Esophagus squamous epithelium (tissue), 5 donors: Measurements from ENCODE around the gene AP4E1. TPM values are rescaled to one million over a fixed set of nuclear protein-coding genes. Genes with fewer than 3 reads are reported as not detected.
A peak's percentile ranks its signal among the peaks of the same experiment; 100 is the strongest.
"Not testable (repeated sequence)": the region's sequence is repeated elsewhere in the genome, so short reads cannot be mapped to it uniquely, and the experiment has no call there.

Experiments
- DNase-seq: peaks from one replicate; lab custom pipeline; 2025; lab: John Stamatoyannopoulos, UW
- H3K27ac ChIP-seq, 4 donors: fragments of 200-600 bp; sonication (generic); one replicate each; pipeline ENCODE4 v1.5.1; 2016 to 2019; ENCODE audit warnings: mild to moderate bottlenecking in 1 of 4
- H3K27me3 ChIP-seq, 4 donors: fragments of 200-600 bp; sonication (generic); 1 replicate in 3 of 4; 2 replicates in 1 of 4; pipeline versions ENCODE4 v1.5.1 to v1.6.0; 2017 to 2021; ENCODE audit warnings: antibody characterized with exemption in 1 of 4
- H3K36me3 ChIP-seq, 3 donors: fragments of 200-600 bp; sonication (generic); one replicate each; pipeline ENCODE4 v1.5.1; 2016 to 2019
- H3K4me1 ChIP-seq, 3 donors: fragments of 200-600 bp; sonication (generic); one replicate each; pipeline ENCODE4 v1.5.1; 2017 to 2019
- H3K4me3 ChIP-seq, 4 donors: fragments of 200-600 bp; sonication (generic); 1 replicate in 3 of 4; 2 replicates in 1 of 4; pipeline ENCODE4 v1.5.1; 2016 to 2019; ENCODE audit warnings: mild to moderate bottlenecking in 2 of 4, moderate library complexity in 1 of 4
- H3K9me3 ChIP-seq, 3 donors: fragments of 200-600 bp; sonication (generic); one replicate each; pipeline ENCODE4 v1.5.1; 2016 to 2019
- POLR2A ChIP-seq, 4 donors: fragments of 450-650 bp; IDR thresholded peaks; one replicate each; pipeline ENCODE4 v1.6.1; 2017; ENCODE audit warnings: antibody characterized with exemption in 4 of 4, mild to moderate bottlenecking in 4 of 4, moderate library complexity in 3 of 4
- WGBS, 2 donors: methylation state at CpG; one replicate each; pipeline ENCODE4 v1.1.5; 2018; 5-methylcytosine and 5-hydroxymethylcytosine counted together
- intact Hi-C: fragments of 100-400 bp; cut with DNase I; formaldehyde crosslinking; loops from one replicate; pipeline ENCODE4 v1.15.0; 2022
- total RNA-seq, 4 donors: library from RNA; depleted of rRNA; stranded (reverse); fragments of >200 nt; gene quantifications; one replicate each; pipeline ENCODE4 v1.1.0, GENCODE V29; 2016
- TF ChIP-seq, protein P1 (sequence below), 6 experiments: fragments of 450-650 bp in 4 of 6; fragments of 200-600 bp in 2 of 6; sonication (generic) in 2 of 6; IDR thresholded peaks; one replicate each; pipeline ENCODE4 v1.5.1; 2016 to 2019; ENCODE audit warnings: antibody characterized with exemption in 6 of 6, mild to moderate bottlenecking in 4 of 6, moderate library complexity in 4 of 6
- donor health status: DM: yes; HTN: yes; CAD: no.

Gene AP4E1
- total RNA-seq, 4 donors from 2014 or later: 5.7 to 11.1 (median 10.1) TPM

DNA sequence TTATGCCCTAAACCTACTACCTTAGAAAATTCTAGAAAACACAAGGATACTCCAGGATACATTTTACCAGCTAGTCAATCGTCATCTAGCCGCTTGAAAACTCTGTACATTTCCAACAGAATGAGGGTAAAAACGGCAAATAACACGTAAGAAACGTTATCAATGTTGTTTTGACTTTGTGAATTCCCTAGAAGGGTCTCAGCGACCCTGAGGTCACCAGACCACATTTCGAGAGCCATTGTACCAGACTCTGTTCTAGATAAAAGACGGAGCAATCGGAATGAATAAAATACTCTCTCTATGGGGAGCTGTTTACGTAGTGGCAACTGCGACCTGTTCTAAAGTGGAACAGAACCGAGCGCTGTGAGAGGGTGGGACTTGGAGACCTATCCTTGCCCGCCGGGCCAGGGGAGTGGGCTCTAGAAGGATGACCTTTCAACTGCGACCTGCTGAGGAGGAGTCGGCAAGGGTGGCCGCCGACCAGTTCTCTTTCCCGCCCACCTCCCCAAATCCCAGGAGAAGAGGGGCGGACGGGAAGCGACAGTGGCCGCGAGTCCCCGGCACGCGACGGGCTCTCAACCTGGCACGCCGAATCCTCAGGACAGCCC is 778 bp upstream of the AP4E1 start:
- Histone ChIP-seq H3K4me1 (peaks cover 15 to 37% (median 24%) of the 10 kb centered on the region in 3 donors), H3K27me3 (no peaks in the 10 kb centered on the region), H3K4me3 (peak overlapping the region; percentile 58 to 88 (median 74)), H3K36me3 (peaks cover 0 to 15% (median 3%) of the 10 kb centered on the region in 3 donors), H3K9me3 (no peaks in the 10 kb centered on the region), H3K27ac (peak overlapping the region; percentile 80 to 95 (median 92))
- DNase-seq: no peak
- TF ChIP-seq, protein P1, sequence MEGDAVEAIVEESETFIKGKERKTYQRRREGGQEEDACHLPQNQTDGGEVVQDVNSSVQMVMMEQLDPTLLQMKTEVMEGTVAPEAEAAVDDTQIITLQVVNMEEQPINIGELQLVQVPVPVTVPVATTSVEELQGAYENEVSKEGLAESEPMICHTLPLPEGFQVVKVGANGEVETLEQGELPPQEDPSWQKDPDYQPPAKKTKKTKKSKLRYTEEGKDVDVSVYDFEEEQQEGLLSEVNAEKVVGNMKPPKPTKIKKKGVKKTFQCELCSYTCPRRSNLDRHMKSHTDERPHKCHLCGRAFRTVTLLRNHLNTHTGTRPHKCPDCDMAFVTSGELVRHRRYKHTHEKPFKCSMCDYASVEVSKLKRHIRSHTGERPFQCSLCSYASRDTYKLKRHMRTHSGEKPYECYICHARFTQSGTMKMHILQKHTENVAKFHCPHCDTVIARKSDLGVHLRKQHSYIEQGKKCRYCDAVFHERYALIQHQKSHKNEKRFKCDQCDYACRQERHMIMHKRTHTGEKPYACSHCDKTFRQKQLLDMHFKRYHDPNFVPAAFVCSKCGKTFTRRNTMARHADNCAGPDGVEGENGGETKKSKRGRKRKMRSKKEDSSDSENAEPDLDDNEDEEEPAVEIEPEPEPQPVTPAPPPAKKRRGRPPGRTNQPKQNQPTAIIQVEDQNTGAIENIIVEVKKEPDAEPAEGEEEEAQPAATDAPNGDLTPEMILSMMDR (IDR thresholded peaks at IDR 0.05): no peak
- no peak for TF ChIP-seq POLR2A (IDR thresholded peaks at IDR 0.05)
- WGBS, 2 donors: 0 to 2% methylated on average over 17 to 19 of the region's 31 CpGs
- intact Hi-C loops: no loop called here

DNA sequence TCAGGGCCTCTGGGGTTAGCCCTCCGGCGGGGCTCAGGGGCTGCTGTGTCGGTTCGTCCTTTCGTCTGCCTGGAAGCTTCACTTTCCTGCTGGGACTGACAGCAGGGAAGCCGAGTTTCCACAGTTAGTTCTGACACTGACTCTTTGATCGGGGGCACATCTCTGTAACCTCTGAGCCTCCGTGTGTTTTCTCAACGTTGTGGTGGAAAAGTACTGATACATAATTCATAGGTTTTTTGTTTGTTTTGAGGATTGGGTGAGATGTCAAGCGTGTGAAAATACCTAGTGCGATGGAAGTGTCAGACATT is 481 bp downstream of the AP4E1 start:
- Histone ChIP-seq H3K4me3 (peak overlapping the region; percentile 58 to 88 (median 74)), H3K27ac (peak overlapping the region; percentile 80 to 95 (median 92)), H3K4me1 (peaks cover 15 to 37% (median 24%) of the 10 kb centered on the region in 3 donors), H3K27me3 (no peaks in the 10 kb centered on the region), H3K36me3 (peaks cover 0 to 27% (median 3%) of the 10 kb centered on the region in 3 donors), H3K9me3 (no peaks in the 10 kb centered on the region)
- 0 to 1% methylated on average over 5 to 9 of the region's 11 CpGs for WGBS, 2 donors
- intact Hi-C loops: no loop called here
- no peak for DNase-seq
- TF ChIP-seq, protein P1 (IDR thresholded peaks at IDR 0.05): no peak
- TF ChIP-seq POLR2A (IDR thresholded peaks at IDR 0.05): no peak

DNA sequence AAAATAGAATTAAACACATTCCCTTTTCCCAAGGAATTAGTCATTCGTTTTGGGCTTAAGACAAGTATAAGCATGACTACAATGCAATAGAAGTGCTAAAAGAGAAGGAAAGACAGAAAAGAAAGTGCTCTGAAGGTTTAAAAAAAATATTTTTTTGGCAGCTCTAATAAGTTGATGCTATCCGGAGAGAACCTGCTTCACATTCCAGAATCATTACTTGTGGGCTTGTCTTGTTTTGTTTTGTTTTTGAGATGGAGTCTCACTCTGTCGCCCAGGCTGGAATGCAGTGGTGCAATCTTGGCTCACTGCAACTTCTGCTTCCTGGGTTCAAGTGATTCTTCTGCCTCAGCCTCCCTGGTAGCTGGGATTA is 1.9 kb downstream of the AP4E1 start:
- Histone ChIP-seq H3K27ac (peak overlapping the region; percentile 65 to 95 (median 81)), H3K4me1 (peaks cover 15 to 37% (median 24%) of the 10 kb centered on the region in 3 donors), H3K36me3 (peaks cover 0 to 40% (median 3%) of the 10 kb centered on the region in 3 donors), H3K4me3 (peak overlapping the region; percentile 58 to 88 (median 74))
- H3K9me3 ChIP-seq, DNase-seq, H3K27me3 ChIP-seq, intact Hi-C loops: not testable (repeated sequence)
- WGBS, 2 donors: 23 to 25% methylated on average over 3 of the region's 3 CpGs

DNA sequence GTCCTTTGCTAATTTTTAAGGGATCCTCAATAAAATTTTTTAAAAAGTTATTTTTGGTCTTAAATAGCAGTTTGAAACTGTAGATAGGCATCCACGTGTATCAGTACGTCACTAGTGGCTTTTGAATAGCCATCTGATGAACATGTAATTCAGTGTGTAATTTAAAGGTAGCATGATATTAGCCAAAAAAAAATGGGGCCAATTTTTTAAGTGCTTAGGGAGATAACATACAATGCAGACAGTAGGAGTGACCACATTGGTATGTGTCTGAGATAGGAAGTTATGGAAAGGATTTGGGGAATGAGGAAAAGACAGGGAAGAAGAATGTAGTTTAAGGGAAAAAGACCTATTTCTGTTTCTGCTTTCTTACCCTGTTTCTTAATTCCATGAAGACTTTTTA is 2.5 kb downstream of the AP4E1 start:
- H3K4me3 ChIP-seq: peak overlapping the region in 1 of 4 donors; percentile 88
- H3K36me3 ChIP-seq: peaks cover 0 to 46% (median 3%) of the 10 kb centered on the region in 3 donors
- WGBS, 2 donors: 55 to 72% methylated on average over 2 of the region's 2 CpGs
- no peak for DNase-seq
- no peaks in the 10 kb centered on the region for H3K27me3 ChIP-seq
- TF ChIP-seq, protein P1 (IDR thresholded peaks at IDR 0.05): no peak
- TF ChIP-seq POLR2A (IDR thresholded peaks at IDR 0.05): no peak
- H3K9me3 ChIP-seq: no peaks in the 10 kb centered on the region
- peaks cover 15 to 37% (median 24%) of the 10 kb centered on the region in 3 donors for H3K4me1 ChIP-seq
- intact Hi-C loops: no loop called here
- peak overlapping the region; percentile 62 to 95 (median 81) for H3K27ac ChIP-seq

DNA sequence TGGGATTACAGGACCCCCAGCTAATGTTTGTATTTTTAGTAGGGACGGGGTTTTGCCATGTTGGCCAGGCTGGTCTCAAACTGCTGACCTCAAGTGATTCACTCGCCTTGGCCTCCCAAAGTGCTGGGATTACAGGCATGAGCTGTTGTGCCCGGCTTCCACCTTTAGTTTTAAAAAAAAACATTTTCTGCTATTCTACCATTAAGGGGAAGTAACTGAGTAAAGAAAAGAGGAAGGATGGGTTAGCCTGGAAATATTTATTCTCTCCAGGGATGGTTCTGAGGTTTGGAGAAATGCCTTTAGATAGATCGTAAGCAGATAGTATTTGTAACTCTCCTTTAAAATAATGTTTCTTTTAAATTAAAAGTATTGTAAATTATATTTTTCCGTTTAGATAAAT is 3.1 kb downstream of the AP4E1 start:
- peaks cover 0 to 52% (median 3%) of the 10 kb centered on the region in 3 donors for H3K36me3 ChIP-seq
- no peak overlapping the region for H3K4me3 ChIP-seq
- no peaks in the 10 kb centered on the region for H3K27me3 ChIP-seq
- intact Hi-C loops: no loop called here
- no peak for TF ChIP-seq POLR2A (IDR thresholded peaks at IDR 0.05)
- TF ChIP-seq, protein P1 (IDR thresholded peaks at IDR 0.05): no peak
- H3K4me1 ChIP-seq: peaks cover 15 to 33% (median 24%) of the 10 kb centered on the region in 3 donors
- H3K9me3 ChIP-seq: no peaks in the 10 kb centered on the region
- H3K27ac ChIP-seq: no peak overlapping the region
- no peak for DNase-seq
- 77 to 84% methylated on average over 3 to 5 of the region's 5 CpGs for WGBS, 2 donors
